Hepatocyte (in vitro differentiated cells): ENCODE measurements around the gene IRX2. TPM values are rescaled to one million over a fixed set of nuclear protein-coding genes. Genes with fewer than 3 reads are reported as not detected.

Experiments used
- DNase-seq: peaks from one replicate; pipeline ENCODE4 v3.0.0-alpha.2; 2016; ENCODE audit warnings: low spot score
- H2AFZ ChIP-seq: fragments of 200-600 bp; sonication (generic); 2 replicates; pipeline ENCODE4 v1.6.0; 2016; ENCODE audit warnings: antibody characterized with exemption, mild to moderate bottlenecking
- H3K27ac ChIP-seq: fragments of 200-600 bp; sonication (generic); 2 replicates; pipeline ENCODE4 v1.5.1; 2016; ENCODE audit warnings: mild to moderate bottlenecking
- H3K27me3 ChIP-seq: fragments of 200-600 bp; sonication (generic); 2 replicates; pipeline ENCODE4 v1.6.1; 2016
- H3K36me3 ChIP-seq: fragments of 200-600 bp; sonication (generic); replicated peaks from 2 replicates; pipeline ENCODE4 v1.5.1; 2016; ENCODE audit warnings: low read depth; ENCODE audit not compliant: insufficient read depth
- H3K4me1 ChIP-seq: fragments of 200-600 bp; sonication (generic); 2 replicates; pipeline ENCODE4 v1.5.1; 2016; ENCODE audit warnings: mild to moderate bottlenecking, moderate library complexity; ENCODE audit not compliant: insufficient read depth
- H3K4me2 ChIP-seq: fragments of 200-600 bp; sonication (generic); 2 replicates; pipeline ENCODE4 v1.6.0; 2016
- H3K4me3 ChIP-seq: fragments of 200-600 bp; sonication (generic); 2 replicates; pipeline ENCODE4 v1.5.1; 2016; ENCODE audit warnings: mild to moderate bottlenecking
- H3K79me2 ChIP-seq: fragments of 200-600 bp; sonication (generic); 2 replicates; pipeline ENCODE4 v1.6.0; 2017; ENCODE audit warnings: mild to moderate bottlenecking
- H3K9me2 ChIP-seq: fragments of 200-600 bp; sonication (generic); replicated peaks from 2 replicates; pipeline ENCODE4 v1.6.0; 2017; ENCODE audit warnings: mild to moderate bottlenecking; ENCODE audit not compliant: insufficient read depth
- H3K9me3 ChIP-seq: fragments of 200-600 bp; sonication (generic); 2 replicates; pipeline ENCODE4 v1.5.1; 2016; ENCODE audit warnings: low read depth, mild to moderate bottlenecking
- H4K20me1 ChIP-seq: fragments of 200-600 bp; sonication (generic); 2 replicates; pipeline ENCODE4 v1.6.0; 2016; ENCODE audit warnings: mild to moderate bottlenecking; ENCODE audit not compliant: insufficient read depth, poor library complexity, severe bottlenecking
- CTCF ChIP-seq: fragments of 200-600 bp; sonication (generic); IDR thresholded peaks from 2 replicates; pipeline ENCODE4 v1.5.1; 2016; ENCODE audit warnings: antibody characterized with exemption, mild to moderate bottlenecking; ENCODE audit not compliant: poor library complexity
- EZH2 ChIP-seq: fragments of 200-600 bp; sonication (generic); IDR thresholded peaks from 2 replicates; pipeline ENCODE4 v1.6.1; 2016; ENCODE audit warnings: antibody characterized with exemption, mild to moderate bottlenecking, borderline replicate concordance
- EZH2phosphoT487 ChIP-seq: fragments of 200-600 bp; sonication (generic); IDR thresholded peaks from one replicate; pipeline ENCODE4 v1.6.1; 2018; ENCODE audit warnings: antibody characterized with exemption, mild to moderate bottlenecking, low read depth, moderate library complexity; ENCODE audit not compliant: unreplicated experiment, severe bottlenecking
- WGBS: methylation state at CpG from one replicate; pipeline ENCODE4 v1.1.6; 2016; ENCODE audit warnings: low lambda C conversion rate; ENCODE audit errors: missing lambda C conversion rate; 5-methylcytosine and 5-hydroxymethylcytosine counted together
- polyA plus RNA-seq: library from polyadenylated mRNA; unstranded; fragments of >200 nt; fragmentation: Nextera tagmentation; extraction: Ambion mirVana; gene quantifications from 2 replicates; pipeline ENCODE4 v1.2.1, GENCODE V29; 2016
- total RNA-seq: library from RNA; depleted of rRNA; stranded (reverse); fragments of >200 nt; gene quantifications from 2 replicates; pipeline ENCODE4 v1.2.3, GENCODE V29; 2014

IRX2 gene
- total and polyA plus RNA-seq, 2 experiments from 2014 or later: 6.0 to 7.8 TPM

GRCh38 chr5:2756211-2757152 lies 5.0 kb upstream of the IRX2 start:
- Histone ChIP-seq H2AFZ (peak overlapping the region; percentile 93), H4K20me1 (no peaks in the 10 kb centered on the region), H3K27me3 (peaks cover 72% of the 10 kb centered on the region), H3K36me3 (no peaks in the 10 kb centered on the region), H3K4me3 (peak overlapping the region; percentile 48), H3K27ac (no peak overlapping the region), H3K9me2 (no peaks in the 10 kb centered on the region), H3K4me2 (peak overlapping the region; percentile 89), H3K79me2 (no peaks in the 10 kb centered on the region), H3K4me1 (peaks cover 24% of the 10 kb centered on the region), H3K9me3 (no peaks in the 10 kb centered on the region)
- TF ChIP-seq CTCF (peak; percentile 24), EZH2phosphoT487 (peak; percentile 72), EZH2 (no peak)
- 3% methylated on average over 58 of the region's 76 CpGs for WGBS
- peak; percentile 46 for DNase-seq

- Histone ChIP-seq H4K20me1 (no peaks in the 10 kb centered on the region), H3K36me3 (no peaks in the 10 kb centered on the region), H3K4me3 (peak overlapping the region; percentile 48), H2AFZ (peak overlapping the region; percentile 93), H3K9me3 (no peaks in the 10 kb centered on the region), H3K79me2 (no peaks in the 10 kb centered on the region), H3K9me2 (no peaks in the 10 kb centered on the region), H3K4me1 (peaks cover 24% of the 10 kb centered on the region), H3K27me3 (peaks cover 72% of the 10 kb centered on the region), H3K27ac (no peak overlapping the region), H3K4me2 (peak overlapping the region; percentile 89)
- DNase-seq: peak; percentile 7
- no peak for TF ChIP-seq EZH2phosphoT487
- TF ChIP-seq CTCF: no peak
- TF ChIP-seq EZH2: no peak
- WGBS: 8% methylated on average over 30 of the region's 30 CpGs
These were observed 4.2 kb upstream of the IRX2 start for GRCh38 chr5:2755681-2756171.

- DNase-seq: peak; percentile 55
- no peak overlapping the region for H3K4me3 ChIP-seq
- H3K79me2 ChIP-seq: peaks cover 5% of the 10 kb centered on the region
- peaks cover 29% of the 10 kb centered on the region for H3K4me1 ChIP-seq
- H3K4me2 ChIP-seq: peak overlapping the region; percentile 89
- no peaks in the 10 kb centered on the region for H4K20me1 ChIP-seq
- H3K27ac ChIP-seq: no peak overlapping the region
- TF ChIP-seq CTCF (peak; percentile 46), EZH2 (no peak)
- peak overlapping the region; percentile 93 for H2AFZ ChIP-seq
- H3K27me3 ChIP-seq: peaks cover 73% of the 10 kb centered on the region
- 6% methylated on average over 57 of the region's 63 CpGs for WGBS
- H3K9me2 ChIP-seq: no peaks in the 10 kb centered on the region
- no peaks in the 10 kb centered on the region for H3K36me3 ChIP-seq
- H3K9me3 ChIP-seq: no peaks in the 10 kb centered on the region
These were observed 3.7 kb upstream of the IRX2 start for GRCh38 chr5:2755076-2755680.
